ENCODE results near the gene PTTG1IP. TPM values are rescaled to one million over a fixed set of nuclear protein-coding genes. Genes with fewer than 3 reads are reported as not detected.

PTTG1IP gene
- total RNA-seq, 2 donors from 2014 or later = 216 to 244 TPM

GRCh38 chr21:44898851-44899767 lies 25.6 kb upstream of the PTTG1IP start:
- H3K4me1 ChIP-seq (replicated peaks) = no peaks in the 10 kb centered on the region
- no peak overlapping the region for H3K27ac ChIP-seq
- no peak for TF ChIP-seq POLR2A (IDR thresholded peaks at IDR 0.05)
- no peak for TF ChIP-seq CTCF (IDR thresholded peaks at IDR 0.05)
- TF ChIP-seq POLR2AphosphoS5 (IDR thresholded peaks at IDR 0.05) = no peak
- H3K27me3 ChIP-seq (replicated peaks; ENCODE audit: insufficient read depth) = no peaks in the 10 kb centered on the region
- 79% methylated on average over 49 of the region's 49 CpGs for WGBS
- intact Hi-C loops (cut with DNase I) = no loop called here
- H3K4me3 ChIP-seq = no peak overlapping the region
- H3K9me3 ChIP-seq = no peaks in the 10 kb centered on the region
- H3K36me3 ChIP-seq = no peaks in the 10 kb centered on the region
- DNase-seq (ENCODE audit: low spot score) = no peak

DNA sequence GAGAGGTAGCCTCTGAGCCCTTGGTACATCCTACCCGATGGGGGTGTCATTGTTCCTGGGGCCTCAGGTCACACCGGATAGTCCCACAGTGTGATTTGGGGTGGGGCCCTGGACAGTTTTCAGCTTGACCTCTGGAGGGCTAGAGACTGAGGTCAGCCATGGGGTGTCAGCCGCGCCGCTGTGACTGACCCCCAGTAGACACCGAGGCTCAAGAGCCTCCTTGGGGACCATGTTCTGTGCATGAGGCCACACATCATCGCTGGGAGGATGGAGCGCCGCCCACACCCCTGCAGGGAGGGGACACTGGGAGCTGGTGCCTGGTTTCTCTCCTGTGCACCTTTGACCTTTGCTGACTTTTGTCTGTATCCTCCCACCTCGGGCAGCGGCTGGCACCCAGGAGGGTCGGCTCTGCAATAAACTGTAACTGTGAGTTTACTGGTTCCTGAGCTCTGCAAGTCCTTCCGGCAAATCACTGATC lies 24.6 kb upstream of the PTTG1IP start:
- WGBS = 77% methylated on average over 13 of the region's 13 CpGs

GRCh38 chr21:44897326-44898010 lies 24.0 kb upstream of the PTTG1IP start:
- H3K4me1 ChIP-seq (replicated peaks) = no peaks in the 10 kb centered on the region
- H3K4me3 ChIP-seq = no peak overlapping the region
- H3K9me3 ChIP-seq = no peaks in the 10 kb centered on the region
- H3K27me3 ChIP-seq (replicated peaks; ENCODE audit: insufficient read depth) = no peaks in the 10 kb centered on the region
- no peak for DNase-seq (ENCODE audit: low spot score)
- no peaks in the 10 kb centered on the region for H3K36me3 ChIP-seq
- intact Hi-C loops (cut with DNase I) = no loop called here
- no peak overlapping the region for H3K27ac ChIP-seq
- WGBS = 77% methylated on average over 21 of the region's 21 CpGs
- TF ChIP-seq POLR2AphosphoS5 (IDR thresholded peaks at IDR 0.05) (no peak), CTCF (IDR thresholded peaks at IDR 0.05) (no peak), POLR2A (IDR thresholded peaks at IDR 0.05) (no peak)

More for the DNA sequence above, 24.6 kb upstream of the PTTG1IP start:
- TF ChIP-seq POLR2AphosphoS5 (IDR thresholded peaks at IDR 0.05) (no peak), POLR2A (IDR thresholded peaks at IDR 0.05) (no peak), CTCF (IDR thresholded peaks at IDR 0.05) (no peak)
- Histone ChIP-seq H3K9me3 (no peaks in the 10 kb centered on the region), H3K27me3 (replicated peaks; ENCODE audit: insufficient read depth) (no peaks in the 10 kb centered on the region), H3K4me3 (no peak overlapping the region), H3K27ac (no peak overlapping the region), H3K4me1 (replicated peaks) (no peaks in the 10 kb centered on the region), H3K36me3 (no peaks in the 10 kb centered on the region)
- intact Hi-C loops (cut with DNase I) = no loop called here
- DNase-seq (ENCODE audit: low spot score) = no peak

GRCh38 chr21:44896561-44897286 lies 23.2 kb upstream of the PTTG1IP start:
- TF ChIP-seq POLR2AphosphoS5 (IDR thresholded peaks at IDR 0.05) = no peak
- TF ChIP-seq POLR2A (IDR thresholded peaks at IDR 0.05) = no peak
- TF ChIP-seq CTCF (IDR thresholded peaks at IDR 0.05) = no peak
- no peak overlapping the region for H3K4me3 ChIP-seq
- WGBS = 87% methylated on average over 21 of the region's 25 CpGs
- intact Hi-C loops (cut with DNase I) = no loop called here
- H3K9me3 ChIP-seq = no peaks in the 10 kb centered on the region
- H3K27me3 ChIP-seq (replicated peaks; ENCODE audit: insufficient read depth) = no peaks in the 10 kb centered on the region
- H3K36me3 ChIP-seq = no peaks in the 10 kb centered on the region
- no peak for DNase-seq (ENCODE audit: low spot score)
- H3K27ac ChIP-seq = no peak overlapping the region
- no peaks in the 10 kb centered on the region for H3K4me1 ChIP-seq (replicated peaks)

All from prostate gland (tissue), 2 donors.